ENCODE results near the gene PPP4R3C.

GRCh38 chrX:27491397-27491796 is 28.3 kb upstream of the PPP4R3C start:
- no peak for TF ChIP-seq YY1 (IDR thresholded peaks at IDR 0.05; ENCODE audit: insufficient read depth, insufficient read length)
- no peak for TF ChIP-seq ZNF274 (IDR thresholded peaks at IDR 0.05; ENCODE audit: low read depth, low read length)

All from NT2/D1 (cell line).